ENCODE data around the gene PHPT1. TPM values are rescaled to one million over a fixed set of nuclear protein-coding genes. Genes with fewer than 3 reads are reported as not detected.

Gene PHPT1
- total and polyA plus RNA-seq, 2 of the 8 experiments (the other 6 are each of a cell fraction or from before 2014, with no cell fraction given) = 109 to 226 TPM

DNA sequence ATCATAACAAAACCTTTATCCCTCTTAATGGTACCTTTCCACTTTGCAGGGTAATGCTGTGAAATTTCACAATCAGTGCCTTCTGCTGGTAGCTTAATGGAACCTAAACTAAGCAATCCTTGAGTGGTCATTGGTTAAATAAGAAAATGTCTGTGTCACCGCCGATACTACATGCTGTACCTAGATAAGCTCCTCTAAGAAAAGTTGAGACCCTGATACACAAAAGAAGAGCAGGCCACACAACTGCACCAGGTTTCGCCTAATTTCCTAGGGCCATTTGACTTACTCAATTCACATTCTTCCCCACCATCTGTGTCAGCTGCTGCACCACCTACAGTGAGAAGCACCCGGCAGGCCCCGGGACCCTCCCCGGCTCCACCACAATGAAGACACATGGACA is 25.9 kb downstream of the PHPT1 start:
- Histone ChIP-seq H4K20me1 (replicated peaks in 1 of 2; ENCODE audit: control insufficient read depth in 1 of 2, insufficient read depth in 2 of 2, low read length in 2 of 2) (no peaks in the 10 kb centered on the region), H3K18ac (ENCODE audit: extremely low read depth, low read length) (no peak overlapping the region), H3K79me2 (ENCODE audit: control insufficient read depth in 1 of 2, insufficient read depth in 2 of 2, low read length in 2 of 2) (no peaks in the 10 kb centered on the region), H3K23ac (ENCODE audit: insufficient read length) (no peak overlapping the region), H2AK5ac (ENCODE audit: low read depth, low read length) (no peak overlapping the region), H3K4me3 (ENCODE audit: extremely low read depth in 1 of 4, insufficient read depth in 2 of 4, low read depth in 3 of 4, low read length in 4 of 4) (no peak overlapping the region), H3K9ac (replicated peaks in 1 of 4; ENCODE audit: extremely low read depth in 1 of 4, low read depth in 3 of 4, low read length in 3 of 4) (no peak overlapping the region), H3K27me3 (replicated peaks in 1 of 4; ENCODE audit: control insufficient read depth in 3 of 4, extremely low read depth in 1 of 4, insufficient read depth in 3 of 4, low read length in 3 of 4) (no peaks in the 10 kb centered on the region), H3K4me2 (ENCODE audit: insufficient read depth in 1 of 2, low read depth in 2 of 2, low read length in 2 of 2) (no peak overlapping the region), H3K4me1 (replicated peaks in 1 of 4; ENCODE audit: control insufficient read depth in 3 of 4, insufficient read depth in 4 of 4, low read length in 3 of 4) (no peaks in the 10 kb centered on the region), H3K23me2 (ENCODE audit: low read depth, low read length) (no peaks in the 10 kb centered on the region), H3K4ac (replicated peaks; ENCODE audit: insufficient read length, low read depth, low read length) (no peak overlapping the region), H2BK120ac (replicated peaks; ENCODE audit: low read depth, low read length) (no peak overlapping the region), H4K5ac (ENCODE audit: insufficient read length, low read depth, low read length) (no peak overlapping the region), H3K14ac (ENCODE audit: insufficient read length) (no peak overlapping the region), H3K79me1 (ENCODE audit: low read depth, low read length) (no peaks in the 10 kb centered on the region), H3K36me3 (ENCODE audit: control insufficient read depth in 2 of 4, insufficient read depth in 4 of 4, low read length in 3 of 4) (no peaks in the 10 kb centered on the region), H2AFZ (ENCODE audit: low read length) (no peak overlapping the region), H4K91ac (replicated peaks; ENCODE audit: insufficient read length, low read length) (no peak overlapping the region), H4K8ac (ENCODE audit: extremely low read depth, insufficient read depth, low read length) (no peak overlapping the region), H3K56ac (replicated peaks; ENCODE audit: insufficient read length, low read depth, low read length) (no peak overlapping the region), H2BK12ac (ENCODE audit: low read depth, low read length) (no peak overlapping the region), H2BK15ac (ENCODE audit: low read length) (no peak overlapping the region), H2BK5ac (ENCODE audit: low read depth, low read length) (no peak overlapping the region), H3K9me3 (ENCODE audit: insufficient read depth in 2 of 2, low read depth in 1 of 2, low read length in 1 of 2) (peaks cover 23 to 25% of the 10 kb centered on the region in 2 experiments), H2BK20ac (ENCODE audit: low read length) (no peak overlapping the region), H3K27ac (ENCODE audit: low read depth, low read length) (no peak overlapping the region)
- no peak for TF ChIP-seq KDM5A (IDR thresholded peaks at IDR 0.05; ENCODE audit: low read length)
- TF ChIP-seq, protein P1, sequence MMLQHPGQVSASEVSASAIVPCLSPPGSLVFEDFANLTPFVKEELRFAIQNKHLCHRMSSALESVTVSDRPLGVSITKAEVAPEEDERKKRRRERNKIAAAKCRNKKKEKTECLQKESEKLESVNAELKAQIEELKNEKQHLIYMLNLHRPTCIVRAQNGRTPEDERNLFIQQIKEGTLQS (IDR thresholded peaks at IDR 0.05; ENCODE audit: insufficient read depth, low read depth, low read length) = no peak
- TF ChIP-seq SP2 (IDR thresholded peaks at IDR 0.05; ENCODE audit: low read length) = no peak
- no peak for TF ChIP-seq GABPA (IDR thresholded peaks at IDR 0.05; ENCODE audit: borderline replicate concordance, insufficient read depth, low read length)
- no peak for TF ChIP-seq RBBP5 (IDR thresholded peaks at IDR 0.05; ENCODE audit: borderline replicate concordance, low read depth, low read length)
- TF ChIP-seq BACH1 (IDR thresholded peaks at IDR 0.05; ENCODE audit: low read length) = no peak
- no peak for TF ChIP-seq TBP (IDR thresholded peaks at IDR 0.05; ENCODE audit: low read depth, low read length)
- TF ChIP-seq, protein P2, sequence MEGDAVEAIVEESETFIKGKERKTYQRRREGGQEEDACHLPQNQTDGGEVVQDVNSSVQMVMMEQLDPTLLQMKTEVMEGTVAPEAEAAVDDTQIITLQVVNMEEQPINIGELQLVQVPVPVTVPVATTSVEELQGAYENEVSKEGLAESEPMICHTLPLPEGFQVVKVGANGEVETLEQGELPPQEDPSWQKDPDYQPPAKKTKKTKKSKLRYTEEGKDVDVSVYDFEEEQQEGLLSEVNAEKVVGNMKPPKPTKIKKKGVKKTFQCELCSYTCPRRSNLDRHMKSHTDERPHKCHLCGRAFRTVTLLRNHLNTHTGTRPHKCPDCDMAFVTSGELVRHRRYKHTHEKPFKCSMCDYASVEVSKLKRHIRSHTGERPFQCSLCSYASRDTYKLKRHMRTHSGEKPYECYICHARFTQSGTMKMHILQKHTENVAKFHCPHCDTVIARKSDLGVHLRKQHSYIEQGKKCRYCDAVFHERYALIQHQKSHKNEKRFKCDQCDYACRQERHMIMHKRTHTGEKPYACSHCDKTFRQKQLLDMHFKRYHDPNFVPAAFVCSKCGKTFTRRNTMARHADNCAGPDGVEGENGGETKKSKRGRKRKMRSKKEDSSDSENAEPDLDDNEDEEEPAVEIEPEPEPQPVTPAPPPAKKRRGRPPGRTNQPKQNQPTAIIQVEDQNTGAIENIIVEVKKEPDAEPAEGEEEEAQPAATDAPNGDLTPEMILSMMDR (IDR thresholded peaks at IDR 0.05; ENCODE audit: control extremely low read depth in 1 of 3, insufficient read depth in 1 of 3, low read depth in 1 of 3, low read length in 3 of 3) = no peak
- TF ChIP-seq BRCA1 (IDR thresholded peaks at IDR 0.05; ENCODE audit: low read depth, low read length) = no peak
- no peak for TF ChIP-seq CTBP2 (IDR thresholded peaks at IDR 0.05; ENCODE audit: borderline replicate concordance, insufficient read depth, insufficient read length, low read length)
- TF ChIP-seq CREB1 (IDR thresholded peaks at IDR 0.05) = no peak
- no peak for TF ChIP-seq ASH2L (IDR thresholded peaks at IDR 0.05; ENCODE audit: low read length)
- FAIRE-seq (no peak), DNase-seq (ENCODE audit: low read depth in 1 of 2, low spot score in 2 of 2) (no peak)
- WGBS, 2 experiments (ENCODE audit: extremely low coverage in 1 of 2, insufficient coverage in 1 of 2, insufficient read length in 1 of 2, insufficient replicate concordance in 2 of 2, low coverage in 1 of 2, low lambda C conversion rate in 2 of 2, missing lambda C conversion rate in 1 of 2) = 91% methylated on average over 6 of the region's 6 CpGs; no CpG with 5 or more reads in 1 of the 2 experiments
- POLR2A ChIA-PET (ENCODE audit: partially characterized antibody) = interaction anchor here (1.1 kb wide), 1 partner anchor 13 kb away, joined by 3 read pairs; no protein-coding TSS in a partner anchor
- CTCF ChIA-PET (ENCODE audit: partially characterized antibody) = interaction anchor here (0.8 to 1.2 kb wide), 2 partner anchors 9 to 33 kb away, joined by 4 read pairs; partner anchors contain the start of gene AJM1
